SH-SY5Y (cell line): ENCODE measurements around the gene MAGI2.

Source experiments
- GATA2 ChIP-seq: IDR thresholded peaks from 2 replicates; pipeline ENCODE4 v1.6.1; 2011; ENCODE audit warnings: mild to moderate bottlenecking, low read depth, low read length
- GATA3 ChIP-seq: IDR thresholded peaks from 2 replicates; pipeline ENCODE4 v1.6.1; 2011; ENCODE audit warnings: low read depth, mild to moderate bottlenecking, low read length, moderate library complexity

- no peak for TF ChIP-seq GATA2
- no peak for TF ChIP-seq GATA3
Observed at GRCh38 chr7:78768859-78769258, 684.6 kb downstream of the MAGI2 start.
